SK-N-SH treated with all-trans-retinoic acid at 6 μM for 48 hours (cell line): ENCODE measurements around the gene GNPTAB.

Experiments used
- BACH2 ChIP-seq: fragments of 250-450 bp; sonication (Bioruptor Pico); IDR thresholded peaks from 2 replicates; pipeline ENCODE4 v1.9.0; 2021; ENCODE audit warnings: mild to moderate bottlenecking, borderline replicate concordance
- RARB ChIP-seq: fragments of 250-450 bp; sonication (Bioruptor Pico); IDR thresholded peaks from 2 replicates; pipeline ENCODE4 v1.8.0; 2021; ENCODE audit warnings: mild to moderate bottlenecking, moderate library complexity

GRCh38 chr12:101782273-101782731, 48.5 kb downstream of the GNPTAB start:
- TF ChIP-seq RARB (CRISPR knock-in tag) (no peak), BACH2 (no peak)
